MM.1S (cell line): ENCODE measurements around the gene SS18.

Experiments
- EZH2 ChIP-seq: fragments of 300-600 bp; sonication (generic); optimal IDR thresholded peaks from 2 replicates; pipeline ENCODE3; 2017; ENCODE audit warnings: low read depth, mild to moderate bottlenecking, antibody characterized with exemption, low read length, mixed read lengths
- EZH2phosphoT487 ChIP-seq: fragments of 300-600 bp; sonication (generic); IDR thresholded peaks from 2 replicates; pipeline ENCODE4 v1.6.1; 2018; ENCODE audit warnings: antibody characterized with exemption, low read length
- TF ChIP-seq, protein P1 (sequence below): fragments of 300-600 bp; sonication (generic); IDR thresholded peaks from 2 replicates; pipeline ENCODE4 v1.5.1; 2016; ENCODE audit warnings: antibody characterized with exemption, low read length, mixed read lengths

DNA sequence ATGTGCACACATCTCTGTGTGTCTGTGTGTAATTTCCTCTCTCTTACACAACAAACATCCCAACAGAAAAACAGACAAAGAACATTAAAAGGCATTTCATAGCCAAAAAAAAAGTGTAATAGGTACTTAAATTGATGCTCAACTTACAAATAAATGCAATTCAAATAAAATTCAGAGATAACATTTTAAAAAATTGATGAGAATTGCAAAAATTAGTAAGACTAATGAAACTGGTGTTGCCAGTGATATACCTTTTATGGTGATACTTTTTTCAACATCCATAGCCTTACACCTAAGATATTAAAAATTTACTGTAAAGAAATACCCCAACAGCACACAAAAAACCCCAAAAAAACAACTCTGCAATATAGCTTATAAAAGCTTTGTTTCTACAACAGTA lies 76.0 kb downstream of the SS18 start:
- TF ChIP-seq, protein P1, sequence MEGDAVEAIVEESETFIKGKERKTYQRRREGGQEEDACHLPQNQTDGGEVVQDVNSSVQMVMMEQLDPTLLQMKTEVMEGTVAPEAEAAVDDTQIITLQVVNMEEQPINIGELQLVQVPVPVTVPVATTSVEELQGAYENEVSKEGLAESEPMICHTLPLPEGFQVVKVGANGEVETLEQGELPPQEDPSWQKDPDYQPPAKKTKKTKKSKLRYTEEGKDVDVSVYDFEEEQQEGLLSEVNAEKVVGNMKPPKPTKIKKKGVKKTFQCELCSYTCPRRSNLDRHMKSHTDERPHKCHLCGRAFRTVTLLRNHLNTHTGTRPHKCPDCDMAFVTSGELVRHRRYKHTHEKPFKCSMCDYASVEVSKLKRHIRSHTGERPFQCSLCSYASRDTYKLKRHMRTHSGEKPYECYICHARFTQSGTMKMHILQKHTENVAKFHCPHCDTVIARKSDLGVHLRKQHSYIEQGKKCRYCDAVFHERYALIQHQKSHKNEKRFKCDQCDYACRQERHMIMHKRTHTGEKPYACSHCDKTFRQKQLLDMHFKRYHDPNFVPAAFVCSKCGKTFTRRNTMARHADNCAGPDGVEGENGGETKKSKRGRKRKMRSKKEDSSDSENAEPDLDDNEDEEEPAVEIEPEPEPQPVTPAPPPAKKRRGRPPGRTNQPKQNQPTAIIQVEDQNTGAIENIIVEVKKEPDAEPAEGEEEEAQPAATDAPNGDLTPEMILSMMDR, result no peak
- no peak for TF ChIP-seq EZH2phosphoT487
- TF ChIP-seq EZH2, result no peak
